T-helper 17 cell (primary cell): ENCODE results near the gene TCP10L. TPM values are rescaled to one million over a fixed set of nuclear protein-coding genes. Genes with fewer than 3 reads are reported as not detected.

Source experiments
- ATAC-seq: fragments of 150-1000 bp; cut with Tn5 transposase; 2 replicates; pipeline ENCODE4 v1.10.0; 2021; ENCODE audit warnings: mild to moderate bottlenecking, moderate library complexity
- DNase-seq, 3 donors: peaks; one replicate each; pipeline versions ENCODE4 v3.0.0 to v3.0.0-alpha.2; 2020 to 2021
- H3K9me3 ChIP-seq: one replicate; pipeline ENCODE4 v1.7.0; 2013; ENCODE audit warnings: low read length, mild to moderate bottlenecking; ENCODE audit not compliant: control insufficient read depth, poor library complexity, severe bottlenecking
- H3K27ac Mint-ChIP-seq: one replicate; pipeline ENCODE4 v1.8.0; 2022; ENCODE audit warnings: mild to moderate bottlenecking, moderate library complexity, mixed read lengths
- H3K27me3 Mint-ChIP-seq: one replicate; pipeline ENCODE4 v1.8.0; 2022; ENCODE audit warnings: mixed read lengths
- H3K36me3 Mint-ChIP-seq: one replicate; pipeline ENCODE4 v1.8.0; 2022; ENCODE audit warnings: low read depth, mixed read lengths
- H3K4me1 Mint-ChIP-seq: one replicate; pipeline ENCODE4 v1.8.0; 2022; ENCODE audit warnings: mild to moderate bottlenecking, mixed read lengths
- H3K4me3 Mint-ChIP-seq: one replicate; pipeline ENCODE4 v1.8.0; 2022; ENCODE audit warnings: mild to moderate bottlenecking, moderate library complexity, mixed read lengths
- total RNA-seq, 4 donors: library from RNA in 2 of 4; stranded (reverse) in 2 of 4; gene quantifications; one replicate each; pipeline ENCODE4 v1.2.3 and lab custom pipeline; 2022 to 2026

The TCP10L gene
- total RNA-seq, 2 donors from 2014 or later = 0.57 TPM; not detected in 1

GRCh38 chr21:32602099-32602498, 16.8 kb upstream of the TCP10L start:
- no peaks in the 10 kb centered on the region for H3K27me3 Mint-ChIP-seq

GRCh38 chr21:32599526-32599925, 14.2 kb upstream of the TCP10L start:
- DNase-seq (no peak), ATAC-seq (no peak)
- no peak overlapping the region for H3K4me3 Mint-ChIP-seq
- no peak overlapping the region for H3K27ac Mint-ChIP-seq
- H3K9me3 ChIP-seq = no peaks in the 10 kb centered on the region
- peaks cover 13% of the 10 kb centered on the region for H3K36me3 Mint-ChIP-seq
- peaks cover 8% of the 10 kb centered on the region for H3K4me1 Mint-ChIP-seq
- no peaks in the 10 kb centered on the region for H3K27me3 Mint-ChIP-seq

More at GRCh38 chr21:32602099-32602498, 16.8 kb upstream of the TCP10L start:
- peak overlapping the region; percentile 29 for H3K27ac Mint-ChIP-seq
- no peak overlapping the region for H3K4me3 Mint-ChIP-seq
- peaks cover 20% of the 10 kb centered on the region for H3K36me3 Mint-ChIP-seq
- DNase-seq (no peak), ATAC-seq (no peak)
- H3K9me3 ChIP-seq = no peaks in the 10 kb centered on the region
- peaks cover 10% of the 10 kb centered on the region for H3K4me1 Mint-ChIP-seq

- peaks cover 10% of the 10 kb centered on the region for H3K36me3 Mint-ChIP-seq
- H3K9me3 ChIP-seq = no peaks in the 10 kb centered on the region
- no peak overlapping the region for H3K4me3 Mint-ChIP-seq
- DNase-seq (no peak), ATAC-seq (no peak)
- peaks cover 5% of the 10 kb centered on the region for H3K4me1 Mint-ChIP-seq
- H3K27ac Mint-ChIP-seq = peak overlapping the region; percentile 71
- H3K27me3 Mint-ChIP-seq = no peaks in the 10 kb centered on the region
Measured at GRCh38 chr21:32599091-32599490, 13.8 kb upstream of the TCP10L start.

GRCh38 chr21:32597205-32597604, 11.9 kb upstream of the TCP10L start:
- H3K27me3 Mint-ChIP-seq = no peaks in the 10 kb centered on the region
- H3K4me1 Mint-ChIP-seq = peaks cover 4% of the 10 kb centered on the region
- ATAC-seq = no peak
- no peak overlapping the region for H3K4me3 Mint-ChIP-seq
- H3K9me3 ChIP-seq = no peaks in the 10 kb centered on the region
- peaks cover 4% of the 10 kb centered on the region for H3K36me3 Mint-ChIP-seq
- DNase-seq = no peak
- H3K27ac Mint-ChIP-seq = peak overlapping the region; percentile 4

- H3K4me3 Mint-ChIP-seq = no peak overlapping the region
- DNase-seq (no peak), ATAC-seq (no peak)
- H3K9me3 ChIP-seq = no peaks in the 10 kb centered on the region
- H3K27me3 Mint-ChIP-seq = no peaks in the 10 kb centered on the region
- no peak overlapping the region for H3K27ac Mint-ChIP-seq
- no peaks in the 10 kb centered on the region for H3K4me1 Mint-ChIP-seq
- H3K36me3 Mint-ChIP-seq = peaks cover 4% of the 10 kb centered on the region
Measured at GRCh38 chr21:32595431-32595830, 10.1 kb upstream of the TCP10L start.

GRCh38 chr21:32593690-32594089, 8.4 kb upstream of the TCP10L start:
- Mint-ChIP-seq H3K4me1 (peaks cover 2% of the 10 kb centered on the region), H3K27ac (no peak overlapping the region)
- ATAC-seq = no peak

GRCh38 chr21:32592929-32593502, 7.7 kb upstream of the TCP10L start:
- ATAC-seq = no peak
- Mint-ChIP-seq H3K36me3 (no peaks in the 10 kb centered on the region), H3K4me3 (no peak overlapping the region), H3K27ac (no peak overlapping the region), H3K4me1 (peaks cover 2% of the 10 kb centered on the region), H3K27me3 (no peaks in the 10 kb centered on the region)
- DNase-seq = no peak
- no peaks in the 10 kb centered on the region for H3K9me3 ChIP-seq

More at GRCh38 chr21:32593690-32594089, 8.4 kb upstream of the TCP10L start:
- no peaks in the 10 kb centered on the region for H3K9me3 ChIP-seq
- no peaks in the 10 kb centered on the region for H3K36me3 Mint-ChIP-seq
- no peak for DNase-seq
- no peaks in the 10 kb centered on the region for H3K27me3 Mint-ChIP-seq
- no peak overlapping the region for H3K4me3 Mint-ChIP-seq

- H3K27me3 Mint-ChIP-seq = no peaks in the 10 kb centered on the region
- no peaks in the 10 kb centered on the region for H3K36me3 Mint-ChIP-seq
- H3K27ac Mint-ChIP-seq = no peak overlapping the region
- no peaks in the 10 kb centered on the region for H3K9me3 ChIP-seq
- DNase-seq (no peak), ATAC-seq (no peak)
- no peak overlapping the region for H3K4me3 Mint-ChIP-seq
- H3K4me1 Mint-ChIP-seq = peaks cover 2% of the 10 kb centered on the region
Measured at GRCh38 chr21:32590130-32590529, 4.8 kb upstream of the TCP10L start.

- no peaks in the 10 kb centered on the region for H3K27me3 Mint-ChIP-seq
- no peaks in the 10 kb centered on the region for H3K9me3 ChIP-seq
- H3K4me1 Mint-ChIP-seq = peaks cover 4% of the 10 kb centered on the region
- ATAC-seq (no peak), DNase-seq (no peak)
- no peaks in the 10 kb centered on the region for H3K36me3 Mint-ChIP-seq
- H3K27ac Mint-ChIP-seq = no peak overlapping the region
- H3K4me3 Mint-ChIP-seq = no peak overlapping the region
Measured at GRCh38 chr21:32587651-32588050, 2.3 kb upstream of the TCP10L start.

GRCh38 chr21:32587120-32587519, 1.8 kb upstream of the TCP10L start:
- no peaks in the 10 kb centered on the region for H3K27me3 Mint-ChIP-seq
- H3K4me3 Mint-ChIP-seq = no peak overlapping the region
- no peak overlapping the region for H3K27ac Mint-ChIP-seq
- peaks cover 4% of the 10 kb centered on the region for H3K4me1 Mint-ChIP-seq
- DNase-seq = no peak
- H3K9me3 ChIP-seq = no peaks in the 10 kb centered on the region
- no peak for ATAC-seq
- H3K36me3 Mint-ChIP-seq = no peaks in the 10 kb centered on the region

- Mint-ChIP-seq H3K27me3 (no peaks in the 10 kb centered on the region), H3K4me3 (no peak overlapping the region), H3K36me3 (no peaks in the 10 kb centered on the region), H3K4me1 (peaks cover 4% of the 10 kb centered on the region), H3K27ac (no peak overlapping the region)
- no peak for ATAC-seq
- no peaks in the 10 kb centered on the region for H3K9me3 ChIP-seq
- no peak for DNase-seq
Measured at GRCh38 chr21:32585970-32586369, 647 bp upstream of the TCP10L start.

- Mint-ChIP-seq H3K36me3 (no peaks in the 10 kb centered on the region), H3K4me3 (no peak overlapping the region), H3K27me3 (no peaks in the 10 kb centered on the region), H3K4me1 (peaks cover 2% of the 10 kb centered on the region), H3K27ac (no peak overlapping the region)
- ATAC-seq (no peak), DNase-seq (no peak)
- no peaks in the 10 kb centered on the region for H3K9me3 ChIP-seq
Measured at GRCh38 chr21:32584472-32584871, 851 bp downstream of the TCP10L start.

GRCh38 chr21:32581732-32582131, 3.6 kb downstream of the TCP10L start:
- peaks cover 11% of the 10 kb centered on the region for H3K4me1 Mint-ChIP-seq
- H3K36me3 Mint-ChIP-seq = no peaks in the 10 kb centered on the region
- DNase-seq = no peak
- no peaks in the 10 kb centered on the region for H3K27me3 Mint-ChIP-seq
- no peak for ATAC-seq
- no peaks in the 10 kb centered on the region for H3K9me3 ChIP-seq
- H3K4me3 Mint-ChIP-seq = no peak overlapping the region
- no peak overlapping the region for H3K27ac Mint-ChIP-seq

- no peaks in the 10 kb centered on the region for H3K9me3 ChIP-seq
- peaks cover 11% of the 10 kb centered on the region for H3K4me1 Mint-ChIP-seq
- DNase-seq (no peak), ATAC-seq (no peak)
- no peak overlapping the region for H3K27ac Mint-ChIP-seq
- H3K27me3 Mint-ChIP-seq = no peaks in the 10 kb centered on the region
- H3K36me3 Mint-ChIP-seq = no peaks in the 10 kb centered on the region
- no peak overlapping the region for H3K4me3 Mint-ChIP-seq
Measured at GRCh38 chr21:32580949-32581348, 4.4 kb downstream of the TCP10L start.
